ENCODE results near the gene WIPF2.

The WIPF2 gene

GRCh38 chr17:40281663-40282062 lies 62.6 kb downstream of the WIPF2 start:
- Histone ChIP-seq H3K14ac (ENCODE audit: low read length) (no peak overlapping the region), H3K4me3 (ENCODE audit: low read length in 2 of 2) (no peak overlapping the region), H2AK5ac (ENCODE audit: low read depth, low read length) (no peak overlapping the region), H3K4me2 (ENCODE audit: insufficient read depth, low read length, poor library complexity, severe bottlenecking) (no peak overlapping the region), H3K9me3 (replicated peaks in 1 of 2; ENCODE audit: control insufficient read depth in 2 of 2, insufficient read depth in 1 of 2, low read depth in 1 of 2, low read length in 2 of 2) (no peaks in the 10 kb centered on the region), H2BK12ac (ENCODE audit: low read length) (no peak overlapping the region), H3K36me3 (replicated peaks in 1 of 2; ENCODE audit: control insufficient read depth in 2 of 2, insufficient read depth in 2 of 2, low read length in 2 of 2) (peaks cover 21 to 68% of the 10 kb centered on the region in 2 donors), H2BK15ac (ENCODE audit: low read length) (no peak overlapping the region), H3K9ac (ENCODE audit: low read depth, low read length, poor library complexity) (no peak overlapping the region), H2BK5ac (ENCODE audit: low read length) (no peak overlapping the region), H2BK120ac (ENCODE audit: low read depth, low read length) (no peak overlapping the region), H3K18ac (ENCODE audit: low read length) (no peak overlapping the region), H3K79me1 (ENCODE audit: low read depth, low read length) (no peaks in the 10 kb centered on the region), H3K23ac (ENCODE audit: low read depth, low read length, poor library complexity) (no peak overlapping the region), H3K27me3 (ENCODE audit: control insufficient read depth in 3 of 3, insufficient read depth in 3 of 3, low read depth in 1 of 3, low read length in 3 of 3) (no peaks in the 10 kb centered on the region), H3K4ac (ENCODE audit: low read length) (no peak overlapping the region), H4K91ac (ENCODE audit: low read depth, low read length, poor library complexity) (no peak overlapping the region), H3K4me1 (ENCODE audit: control insufficient read depth in 2 of 2, insufficient read depth in 1 of 2, low read depth in 1 of 2, low read length in 2 of 2) (peaks cover 0 to 4% of the 10 kb centered on the region in 2 donors), H4K8ac (ENCODE audit: low read depth, low read length) (no peak overlapping the region), H2AFZ (ENCODE audit: low read length) (no peak overlapping the region), H3K27ac (replicated peaks; ENCODE audit: low read length) (no peak overlapping the region)
- WGBS, 2 donors (ENCODE audit: extremely low coverage in 2 of 2, insufficient read length in 2 of 2, insufficient replicate concordance in 1 of 2), result no CpG with 5 or more reads among the region's 2 CpGs
- DNase-seq (ENCODE audit: low spot score), result no peak

GRCh38 chr17:40283662-40284061 lies 64.6 kb downstream of the WIPF2 start:
- Histone ChIP-seq H3K79me1 (ENCODE audit: low read depth, low read length) (no peaks in the 10 kb centered on the region), H3K23ac (ENCODE audit: low read depth, low read length, poor library complexity) (no peak overlapping the region), H2AFZ (ENCODE audit: low read length) (no peak overlapping the region), H2BK12ac (ENCODE audit: low read length) (no peak overlapping the region), H3K4me3 (ENCODE audit: low read length in 2 of 2) (no peak overlapping the region), H4K91ac (ENCODE audit: low read depth, low read length, poor library complexity) (no peak overlapping the region), H3K9ac (ENCODE audit: low read depth, low read length, poor library complexity) (no peak overlapping the region), H3K18ac (ENCODE audit: low read length) (no peak overlapping the region), H2AK5ac (ENCODE audit: low read depth, low read length) (no peak overlapping the region), H3K4me1 (ENCODE audit: control insufficient read depth in 2 of 2, insufficient read depth in 1 of 2, low read depth in 1 of 2, low read length in 2 of 2) (peaks cover 0 to 5% of the 10 kb centered on the region in 2 donors), H3K4me2 (ENCODE audit: insufficient read depth, low read length, poor library complexity, severe bottlenecking) (no peak overlapping the region), H3K4ac (ENCODE audit: low read length) (no peak overlapping the region), H4K8ac (ENCODE audit: low read depth, low read length) (no peak overlapping the region), H3K27me3 (ENCODE audit: control insufficient read depth in 3 of 3, insufficient read depth in 3 of 3, low read depth in 1 of 3, low read length in 3 of 3) (no peaks in the 10 kb centered on the region), H3K14ac (ENCODE audit: low read length) (no peak overlapping the region), H3K9me3 (replicated peaks in 1 of 2; ENCODE audit: control insufficient read depth in 2 of 2, insufficient read depth in 1 of 2, low read depth in 1 of 2, low read length in 2 of 2) (no peaks in the 10 kb centered on the region), H2BK120ac (ENCODE audit: low read depth, low read length) (no peak overlapping the region), H2BK15ac (ENCODE audit: low read length) (no peak overlapping the region), H3K27ac (replicated peaks; ENCODE audit: low read length) (no peak overlapping the region), H2BK5ac (ENCODE audit: low read length) (no peak overlapping the region), H3K36me3 (replicated peaks in 1 of 2; ENCODE audit: control insufficient read depth in 2 of 2, insufficient read depth in 2 of 2, low read length in 2 of 2) (peaks cover 12 to 48% of the 10 kb centered on the region in 2 donors)
- DNase-seq (ENCODE audit: low spot score), result no peak
- no CpG with 5 or more reads among the region's 2 CpGs for WGBS, 2 donors (ENCODE audit: extremely low coverage in 2 of 2, insufficient read length in 2 of 2, insufficient replicate concordance in 1 of 2)

GRCh38 chr17:40284085-40284713 lies 65.1 kb downstream of the WIPF2 start:
- Histone ChIP-seq H3K27ac (replicated peaks; ENCODE audit: low read length) (no peak overlapping the region), H3K36me3 (replicated peaks in 1 of 2; ENCODE audit: control insufficient read depth in 2 of 2, insufficient read depth in 2 of 2, low read length in 2 of 2) (peaks cover 7 to 46% of the 10 kb centered on the region in 2 donors), H3K4me3 (ENCODE audit: low read length in 2 of 2) (no peak overlapping the region)

DNA sequence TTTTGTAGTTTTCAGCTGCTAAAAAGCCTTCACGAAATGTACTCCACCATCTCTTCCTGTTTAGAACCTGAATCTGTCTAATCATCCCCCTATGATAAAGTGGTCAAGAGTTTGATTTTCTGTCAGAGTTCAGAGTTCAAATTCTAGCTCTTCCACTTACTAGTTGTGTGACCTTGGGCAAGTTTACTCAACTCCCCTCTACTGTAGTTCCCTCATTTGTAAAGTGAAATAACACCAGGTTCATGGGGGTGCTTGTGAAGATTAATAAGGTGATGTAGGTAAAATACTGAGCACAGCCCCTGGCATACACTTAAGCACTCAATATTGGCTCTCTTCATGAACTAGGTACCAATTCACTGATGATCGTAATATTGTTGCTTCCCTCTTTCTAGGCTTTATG lies 67.4 kb downstream of the WIPF2 start:
- Histone ChIP-seq H3K4me1 (ENCODE audit: control insufficient read depth in 2 of 2, insufficient read depth in 1 of 2, low read depth in 1 of 2, low read length in 2 of 2) (peaks cover 0 to 6% of the 10 kb centered on the region in 2 donors), H2BK120ac (ENCODE audit: low read depth, low read length) (no peak overlapping the region), H3K9me3 (replicated peaks in 1 of 2; ENCODE audit: control insufficient read depth in 2 of 2, insufficient read depth in 1 of 2, low read depth in 1 of 2, low read length in 2 of 2) (no peaks in the 10 kb centered on the region), H3K36me3 (replicated peaks in 1 of 2; ENCODE audit: control insufficient read depth in 2 of 2, insufficient read depth in 2 of 2, low read length in 2 of 2) (peaks cover 10 to 47% of the 10 kb centered on the region in 2 donors), H3K4me3 (ENCODE audit: low read length in 2 of 2) (no peak overlapping the region), H2BK15ac (ENCODE audit: low read length) (no peak overlapping the region), H2AK5ac (ENCODE audit: low read depth, low read length) (no peak overlapping the region), H3K9ac (ENCODE audit: low read depth, low read length, poor library complexity) (no peak overlapping the region), H3K4me2 (ENCODE audit: insufficient read depth, low read length, poor library complexity, severe bottlenecking) (no peak overlapping the region), H3K4ac (ENCODE audit: low read length) (no peak overlapping the region), H3K27me3 (ENCODE audit: control insufficient read depth in 3 of 3, insufficient read depth in 3 of 3, low read depth in 1 of 3, low read length in 3 of 3) (no peaks in the 10 kb centered on the region), H2BK12ac (ENCODE audit: low read length) (no peak overlapping the region), H3K18ac (ENCODE audit: low read length) (no peak overlapping the region), H2AFZ (ENCODE audit: low read length) (no peak overlapping the region), H3K27ac (replicated peaks; ENCODE audit: low read length) (no peak overlapping the region), H3K79me1 (ENCODE audit: low read depth, low read length) (no peaks in the 10 kb centered on the region), H4K91ac (ENCODE audit: low read depth, low read length, poor library complexity) (no peak overlapping the region), H3K14ac (ENCODE audit: low read length) (no peak overlapping the region), H3K23ac (ENCODE audit: low read depth, low read length, poor library complexity) (no peak overlapping the region), H2BK5ac (ENCODE audit: low read length) (no peak overlapping the region), H4K8ac (ENCODE audit: low read depth, low read length) (no peak overlapping the region)
- no peak for DNase-seq (ENCODE audit: low spot score)
- WGBS, 2 donors (ENCODE audit: extremely low coverage in 2 of 2, insufficient read length in 2 of 2, insufficient replicate concordance in 1 of 2), result no CpG with 5 or more reads among the region's 2 CpGs

More at GRCh38 chr17:40284085-40284713, 65.1 kb downstream of the WIPF2 start:
- no peak overlapping the region for H2BK5ac ChIP-seq (ENCODE audit: low read length)
- no CpG with 5 or more reads among the region's 2 CpGs for WGBS, 2 donors (ENCODE audit: extremely low coverage in 2 of 2, insufficient read length in 2 of 2, insufficient replicate concordance in 1 of 2)
- no peak overlapping the region for H2AK5ac ChIP-seq (ENCODE audit: low read depth, low read length)
- H3K4ac ChIP-seq (ENCODE audit: low read length), result no peak overlapping the region
- H3K4me1 ChIP-seq (ENCODE audit: control insufficient read depth in 2 of 2, insufficient read depth in 1 of 2, low read depth in 1 of 2, low read length in 2 of 2), result peaks cover 0 to 7% of the 10 kb centered on the region in 2 donors
- H3K4me2 ChIP-seq (ENCODE audit: insufficient read depth, low read length, poor library complexity, severe bottlenecking), result no peak overlapping the region
- H3K18ac ChIP-seq (ENCODE audit: low read length), result no peak overlapping the region
- no peaks in the 10 kb centered on the region for H3K9me3 ChIP-seq (replicated peaks in 1 of 2; ENCODE audit: control insufficient read depth in 2 of 2, insufficient read depth in 1 of 2, low read depth in 1 of 2, low read length in 2 of 2)
- no peak overlapping the region for H2BK12ac ChIP-seq (ENCODE audit: low read length)
- no peak overlapping the region for H3K23ac ChIP-seq (ENCODE audit: low read depth, low read length, poor library complexity)
- H4K8ac ChIP-seq (ENCODE audit: low read depth, low read length), result no peak overlapping the region
- no peak overlapping the region for H3K9ac ChIP-seq (ENCODE audit: low read depth, low read length, poor library complexity)
- no peak overlapping the region for H2AFZ ChIP-seq (ENCODE audit: low read length)
- DNase-seq (ENCODE audit: low spot score), result no peak
- no peaks in the 10 kb centered on the region for H3K27me3 ChIP-seq (ENCODE audit: control insufficient read depth in 3 of 3, insufficient read depth in 3 of 3, low read depth in 1 of 3, low read length in 3 of 3)
- H3K14ac ChIP-seq (ENCODE audit: low read length), result no peak overlapping the region
- H2BK15ac ChIP-seq (ENCODE audit: low read length), result no peak overlapping the region
- no peaks in the 10 kb centered on the region for H3K79me1 ChIP-seq (ENCODE audit: low read depth, low read length)
- no peak overlapping the region for H4K91ac ChIP-seq (ENCODE audit: low read depth, low read length, poor library complexity)
- H2BK120ac ChIP-seq (ENCODE audit: low read depth, low read length), result no peak overlapping the region
